Measurements from ENCODE around the gene RBM26. TPM values are rescaled to one million over a fixed set of nuclear protein-coding genes. Genes with fewer than 3 reads are reported as not detected.
A peak's percentile ranks its signal among the peaks of the same experiment; 100 is the strongest.

Gene RBM26
- total and polyA plus RNA-seq, 9 donors, result 32.4 to 60.3 (median 48.2) TPM

DNA sequence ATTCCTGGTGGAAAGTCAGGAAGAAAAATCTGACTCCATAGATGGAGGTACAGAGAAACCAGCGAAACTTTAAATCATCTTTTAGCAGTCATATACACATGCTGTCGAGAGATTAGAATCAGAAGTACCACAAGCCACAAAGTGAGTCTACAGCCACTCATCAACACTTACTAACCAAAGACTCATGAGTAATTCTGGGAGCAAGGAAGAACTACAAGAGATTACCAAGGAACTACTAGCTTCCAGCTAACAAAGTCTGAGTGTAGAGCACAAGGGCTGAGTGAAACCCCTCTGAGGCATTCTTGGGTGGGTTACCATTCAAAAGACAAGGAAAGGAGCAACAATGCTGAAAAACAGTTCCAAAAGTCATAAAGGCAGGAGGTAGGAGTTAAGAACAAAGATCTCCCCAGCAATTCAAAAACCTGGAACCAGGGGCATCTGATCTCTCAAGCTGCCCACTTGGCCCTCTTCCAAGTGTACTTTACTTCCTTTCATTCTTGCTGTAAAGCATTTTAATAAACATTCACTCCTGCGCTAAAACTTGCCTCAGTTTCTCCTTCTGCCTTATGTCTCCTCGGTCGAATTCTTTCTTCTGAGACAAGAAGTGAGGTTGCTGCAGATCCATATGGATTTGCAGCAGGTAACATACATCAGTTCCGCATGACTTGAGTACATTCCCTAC is 13.0 kb downstream of the RBM26 start:
- Histone ChIP-seq H3K27ac (ENCODE audit: low read length) (no peak overlapping the region), H3K4me3 (ENCODE audit: low read length) (no peak overlapping the region), H3K9me3 (replicated peaks; ENCODE audit: control insufficient read depth, low read depth, low read length) (peaks cover 13% of the 10 kb centered on the region), H3K4me1 (ENCODE audit: control insufficient read depth, insufficient read depth, low read length) (no peaks in the 10 kb centered on the region), H3K36me3 (ENCODE audit: control insufficient read depth, insufficient read depth, low read length) (peaks cover 9% of the 10 kb centered on the region), H3K27me3 (ENCODE audit: control insufficient read depth, insufficient read depth, low read length) (no peaks in the 10 kb centered on the region)
- DNase-seq, result no peak
- 100% methylated on average over 1 of the region's 6 CpGs for WGBS (ENCODE audit: insufficient coverage)

DNA sequence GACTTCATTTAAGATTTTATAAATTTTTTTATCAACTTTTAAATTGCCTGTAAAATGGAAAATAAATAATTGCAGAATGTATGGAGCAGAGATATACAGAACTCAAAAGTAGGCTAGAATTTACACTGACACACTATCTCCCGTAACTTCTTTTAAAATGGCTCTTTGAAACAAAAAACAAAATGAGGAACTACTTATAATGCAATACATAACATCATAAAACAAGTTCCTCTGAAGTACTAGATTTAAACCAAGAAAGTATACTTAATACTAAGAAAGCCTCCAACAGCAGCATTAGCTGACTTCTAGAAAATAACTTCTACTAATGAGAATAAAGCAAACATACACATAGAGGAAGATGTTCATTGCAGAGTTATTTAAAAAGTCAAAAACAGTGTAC is 17.0 kb downstream of the RBM26 start:
- H3K4me1 ChIP-seq (ENCODE audit: control insufficient read depth, insufficient read depth, low read length), result no peaks in the 10 kb centered on the region
- H3K27me3 ChIP-seq (ENCODE audit: control insufficient read depth, insufficient read depth, low read length), result no peaks in the 10 kb centered on the region
- DNase-seq, result no peak
- WGBS (ENCODE audit: insufficient coverage), result no CpG with 5 or more reads among the region's 1 CpG
- no peaks in the 10 kb centered on the region for H3K9me3 ChIP-seq (replicated peaks; ENCODE audit: control insufficient read depth, low read depth, low read length)
- peaks cover under 1% of the 10 kb centered on the region for H3K36me3 ChIP-seq (ENCODE audit: control insufficient read depth, insufficient read depth, low read length)
- H3K4me3 ChIP-seq (ENCODE audit: low read length), result no peak overlapping the region
- no peak overlapping the region for H3K27ac ChIP-seq (ENCODE audit: low read length)

DNA sequence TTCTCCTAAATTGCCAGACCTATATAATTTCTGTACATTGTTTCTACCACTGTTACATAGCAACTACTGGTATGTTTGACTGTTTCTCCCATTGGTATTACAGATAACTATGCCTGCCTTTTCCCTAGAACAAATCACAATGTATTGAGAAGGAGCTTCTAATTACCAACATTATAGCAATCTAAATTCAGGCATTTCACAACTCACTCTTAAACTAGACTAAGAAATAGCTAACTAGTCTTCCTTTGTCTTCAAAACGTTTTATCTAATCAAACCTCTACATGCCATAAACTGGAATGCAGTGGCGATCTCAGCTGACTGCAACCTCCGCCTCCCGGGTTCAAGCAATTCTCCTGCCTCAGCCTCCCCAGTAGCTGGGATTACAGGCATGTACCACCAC is 18.2 kb downstream of the RBM26 start:
- 50% methylated on average over 1 of the region's 4 CpGs for WGBS (ENCODE audit: insufficient coverage)
- Histone ChIP-seq H3K4me1 (ENCODE audit: control insufficient read depth, insufficient read depth, low read length) (no peaks in the 10 kb centered on the region), H3K4me3 (ENCODE audit: low read length) (no peak overlapping the region), H3K36me3 (ENCODE audit: control insufficient read depth, insufficient read depth, low read length) (no peaks in the 10 kb centered on the region), H3K27ac (ENCODE audit: low read length) (no peak overlapping the region), H3K27me3 (ENCODE audit: control insufficient read depth, insufficient read depth, low read length) (no peaks in the 10 kb centered on the region), H3K9me3 (replicated peaks; ENCODE audit: control insufficient read depth, low read depth, low read length) (no peaks in the 10 kb centered on the region)
- DNase-seq, result no peak

DNA sequence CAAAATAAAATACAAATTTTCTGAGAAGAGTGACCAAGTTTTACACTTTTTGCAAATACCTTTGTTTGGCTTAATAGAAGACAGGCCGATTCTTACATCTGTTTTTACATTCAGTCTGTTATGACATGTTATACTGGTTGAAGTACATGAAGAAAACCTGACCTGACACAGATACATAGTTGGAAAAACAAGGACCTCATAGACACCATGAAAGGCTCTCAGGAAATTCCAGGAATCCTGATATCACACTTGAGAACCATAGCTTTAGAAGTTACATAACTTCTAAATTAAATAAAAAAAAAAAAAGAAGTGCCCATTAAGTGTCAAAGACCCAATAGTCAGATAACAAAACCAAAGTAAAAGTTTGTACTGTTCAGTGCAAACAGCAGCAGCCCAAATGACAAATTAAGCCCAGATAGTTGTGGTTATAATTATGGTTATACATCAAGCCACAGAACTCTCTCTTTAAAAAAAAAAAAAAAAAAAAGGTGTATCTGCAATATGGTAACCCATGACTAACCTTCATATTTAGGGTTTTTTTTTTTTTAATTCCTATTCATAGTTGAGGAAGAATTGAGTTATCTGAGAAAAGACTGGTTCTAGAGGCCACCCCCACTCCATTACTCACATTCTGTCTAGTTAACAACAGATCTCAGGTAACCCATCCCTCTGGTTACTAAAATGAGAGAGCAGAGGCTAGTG is 19.8 kb downstream of the RBM26 start:
- Histone ChIP-seq H3K27ac (ENCODE audit: low read length) (no peak overlapping the region), H3K9me3 (replicated peaks; ENCODE audit: control insufficient read depth, low read depth, low read length) (no peaks in the 10 kb centered on the region), H3K36me3 (ENCODE audit: control insufficient read depth, insufficient read depth, low read length) (no peaks in the 10 kb centered on the region), H3K4me1 (ENCODE audit: control insufficient read depth, insufficient read depth, low read length) (no peaks in the 10 kb centered on the region), H3K4me3 (ENCODE audit: low read length) (no peak overlapping the region), H3K27me3 (ENCODE audit: control insufficient read depth, insufficient read depth, low read length) (no peaks in the 10 kb centered on the region)
- WGBS (ENCODE audit: insufficient coverage), result no CpG with 5 or more reads among the region's 1 CpG
- DNase-seq, result no peak

DNA sequence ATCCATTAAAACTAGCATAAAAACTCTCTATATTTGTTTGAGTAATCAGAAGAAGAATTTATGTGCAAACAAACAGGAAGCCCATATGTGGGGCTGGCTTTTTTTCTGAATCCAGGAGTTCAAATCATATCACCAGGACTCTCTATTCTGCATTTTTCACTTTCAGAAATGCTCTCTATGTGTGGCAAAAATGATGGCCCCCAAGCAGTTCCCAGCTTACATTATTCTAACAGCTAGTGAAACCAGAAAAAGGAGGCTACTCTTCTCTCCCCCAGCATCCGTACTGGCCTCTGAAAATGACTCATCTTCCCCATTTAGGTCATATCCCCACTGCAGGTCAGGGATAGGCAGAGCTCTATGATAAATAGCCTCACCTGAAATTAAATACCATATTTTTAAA is 20.4 kb downstream of the RBM26 start:
- H3K9me3 ChIP-seq (replicated peaks; ENCODE audit: control insufficient read depth, low read depth, low read length), result no peaks in the 10 kb centered on the region
- H3K4me3 ChIP-seq (ENCODE audit: low read length), result no peak overlapping the region
- no CpG with 5 or more reads among the region's 1 CpG for WGBS (ENCODE audit: insufficient coverage)
- no peak for DNase-seq
- no peaks in the 10 kb centered on the region for H3K4me1 ChIP-seq (ENCODE audit: control insufficient read depth, insufficient read depth, low read length)
- no peak overlapping the region for H3K27ac ChIP-seq (ENCODE audit: low read length)
- no peaks in the 10 kb centered on the region for H3K27me3 ChIP-seq (ENCODE audit: control insufficient read depth, insufficient read depth, low read length)
- H3K36me3 ChIP-seq (ENCODE audit: control insufficient read depth, insufficient read depth, low read length), result no peaks in the 10 kb centered on the region

DNA sequence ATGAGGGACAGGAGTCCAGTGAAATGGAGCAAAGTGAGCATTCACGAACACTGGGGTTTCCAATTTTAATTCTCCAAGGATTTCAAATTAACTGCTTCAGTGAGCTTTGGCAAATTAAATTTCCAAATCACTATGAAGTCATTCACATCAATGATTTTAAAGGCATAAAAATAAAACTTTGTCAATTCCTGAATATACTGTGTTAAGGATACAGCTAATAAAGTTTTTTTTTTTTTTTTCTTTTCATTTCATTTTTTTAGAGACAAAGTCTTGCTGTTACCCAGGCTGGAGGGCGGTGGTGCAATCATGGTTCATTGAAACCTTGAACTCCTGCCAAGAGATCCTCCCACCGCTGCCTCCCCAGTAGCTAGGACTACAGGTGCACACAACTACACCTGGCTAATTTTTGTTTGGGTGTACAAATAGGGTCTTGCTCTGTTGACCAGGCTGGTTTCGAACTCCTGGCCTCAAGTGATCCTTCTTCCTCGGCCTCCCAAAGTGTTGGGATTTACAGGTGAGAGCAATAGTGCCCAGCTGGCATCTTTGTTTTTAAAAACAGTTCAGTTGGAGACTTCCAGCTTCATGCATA is 21.9 kb downstream of the RBM26 start:
- WGBS (ENCODE audit: insufficient coverage), result no CpG with 5 or more reads among the region's 5 CpGs
- Histone ChIP-seq H3K9me3 (replicated peaks; ENCODE audit: control insufficient read depth, low read depth, low read length) (no peaks in the 10 kb centered on the region), H3K36me3 (ENCODE audit: control insufficient read depth, insufficient read depth, low read length) (no peaks in the 10 kb centered on the region), H3K27ac (ENCODE audit: low read length) (no peak overlapping the region), H3K4me1 (ENCODE audit: control insufficient read depth, insufficient read depth, low read length) (no peaks in the 10 kb centered on the region), H3K27me3 (ENCODE audit: control insufficient read depth, insufficient read depth, low read length) (no peaks in the 10 kb centered on the region), H3K4me3 (ENCODE audit: low read length) (no peak overlapping the region)
- DNase-seq, result no peak

DNA sequence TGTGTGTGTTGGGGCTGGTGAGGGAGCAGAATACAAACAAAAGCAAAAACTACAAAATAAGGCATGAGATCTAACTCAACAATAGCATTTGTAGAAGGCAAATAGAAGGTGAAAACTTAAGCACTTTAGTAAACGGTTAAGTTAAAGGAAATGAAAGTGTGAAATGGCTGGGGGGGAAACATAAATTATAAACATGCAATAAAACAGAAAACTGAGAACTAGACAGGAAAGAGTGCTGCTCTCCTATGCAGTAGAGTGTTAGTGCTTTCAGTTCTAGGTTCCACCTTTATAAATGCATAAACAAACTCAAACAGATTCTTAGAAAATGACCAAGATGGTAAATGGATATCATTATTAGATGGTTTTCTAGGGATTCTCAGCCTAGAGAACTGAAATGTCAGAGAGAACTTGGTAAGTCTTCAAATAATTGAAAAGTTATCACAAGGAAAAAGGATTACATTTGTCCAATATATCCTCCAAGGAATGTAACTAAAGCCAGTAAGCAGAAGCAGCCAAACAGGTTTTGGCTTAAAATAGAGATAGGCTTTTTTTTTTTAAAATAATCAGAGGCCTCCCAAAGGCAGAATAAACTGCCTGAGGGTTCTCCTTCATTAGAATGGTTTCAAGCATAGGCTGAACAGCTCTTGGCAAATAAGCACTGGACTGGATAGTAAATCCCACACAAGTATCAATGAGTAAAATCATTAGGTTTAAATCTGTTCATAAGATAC is 23.3 kb downstream of the RBM26 start:
- Histone ChIP-seq H3K27me3 (ENCODE audit: control insufficient read depth, insufficient read depth, low read length) (no peaks in the 10 kb centered on the region), H3K27ac (ENCODE audit: low read length) (no peak overlapping the region), H3K9me3 (replicated peaks; ENCODE audit: control insufficient read depth, low read depth, low read length) (no peaks in the 10 kb centered on the region), H3K4me3 (ENCODE audit: low read length) (no peak overlapping the region), H3K4me1 (ENCODE audit: control insufficient read depth, insufficient read depth, low read length) (no peaks in the 10 kb centered on the region), H3K36me3 (ENCODE audit: control insufficient read depth, insufficient read depth, low read length) (peaks cover 3% of the 10 kb centered on the region)
- peak; percentile 71 for DNase-seq
- no CpG with 5 or more reads among the region's 1 CpG for WGBS (ENCODE audit: insufficient coverage)

DNA sequence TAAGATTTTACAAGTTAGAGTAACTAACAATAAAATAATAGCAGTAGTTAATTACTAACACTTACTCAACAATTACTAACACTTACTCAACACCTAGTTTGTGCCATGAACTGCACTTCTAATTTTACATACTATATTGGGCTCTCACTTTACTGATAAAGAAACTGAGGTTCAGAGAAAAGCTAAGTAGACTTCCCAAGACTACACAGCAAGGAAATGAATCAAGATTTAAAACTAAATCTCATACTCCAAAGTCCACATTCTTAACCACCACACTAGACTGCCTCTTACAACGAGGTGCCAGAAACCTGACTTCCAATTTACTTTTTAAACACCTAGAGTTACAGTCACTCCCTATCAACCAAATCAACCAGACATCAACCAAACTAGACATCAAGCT is 25.1 kb downstream of the RBM26 start:
- no peaks in the 10 kb centered on the region for H3K4me1 ChIP-seq (ENCODE audit: control insufficient read depth, insufficient read depth, low read length)
- H3K36me3 ChIP-seq (ENCODE audit: control insufficient read depth, insufficient read depth, low read length), result peaks cover 15% of the 10 kb centered on the region
- H3K27me3 ChIP-seq (ENCODE audit: control insufficient read depth, insufficient read depth, low read length), result no peaks in the 10 kb centered on the region
- no peak for DNase-seq
- no peaks in the 10 kb centered on the region for H3K9me3 ChIP-seq (replicated peaks; ENCODE audit: control insufficient read depth, low read depth, low read length)
- no peak overlapping the region for H3K27ac ChIP-seq (ENCODE audit: low read length)
- WGBS (ENCODE audit: insufficient coverage), result 100% methylated on average over 1 of the region's 1 CpG
- no peak overlapping the region for H3K4me3 ChIP-seq (ENCODE audit: low read length)

DNA sequence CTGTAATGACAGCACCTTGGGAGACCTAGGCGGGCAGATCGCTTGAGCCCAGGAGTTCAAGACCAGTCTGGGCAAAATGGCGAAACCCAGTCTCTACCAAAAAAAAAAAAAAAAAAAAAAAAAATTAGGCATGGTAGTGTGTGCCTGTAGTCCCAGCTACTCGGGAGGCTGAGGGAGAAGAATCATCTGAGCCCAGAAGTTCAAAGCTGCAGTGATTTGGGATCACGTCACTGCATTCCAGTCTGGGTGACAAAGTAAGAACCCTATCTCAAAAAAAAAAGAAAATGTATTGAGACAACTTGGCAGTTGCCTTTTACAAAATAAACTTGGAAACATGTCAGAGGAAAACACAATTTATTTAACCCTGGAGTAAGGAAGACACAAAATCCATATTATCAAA is 26.8 kb downstream of the RBM26 start:
- H3K9me3 ChIP-seq (replicated peaks; ENCODE audit: control insufficient read depth, low read depth, low read length), result no peaks in the 10 kb centered on the region

DNA sequence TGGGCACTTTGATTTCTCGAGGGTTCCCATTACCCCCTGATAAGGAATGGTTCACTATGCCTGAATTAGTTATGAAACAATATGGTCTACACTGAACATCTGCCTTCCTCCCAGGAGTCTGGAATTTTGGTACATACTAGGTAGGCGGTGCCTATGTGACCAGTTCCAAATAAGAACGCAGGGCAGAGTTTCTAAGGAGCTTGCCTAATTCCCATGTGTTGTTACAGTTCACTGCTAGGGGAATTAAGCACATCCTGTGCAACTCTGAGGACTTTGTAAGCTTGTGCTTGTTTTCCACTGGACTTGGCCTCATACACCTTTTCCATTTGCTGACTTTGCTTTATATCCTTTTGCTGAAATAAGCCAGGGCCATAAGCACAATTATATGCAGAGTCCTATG is 29.2 kb downstream of the RBM26 start:
- peaks cover 25% of the 10 kb centered on the region for H3K36me3 ChIP-seq (ENCODE audit: control insufficient read depth, insufficient read depth, low read length)
- H3K4me1 ChIP-seq (ENCODE audit: control insufficient read depth, insufficient read depth, low read length), result no peaks in the 10 kb centered on the region
- no peak for DNase-seq
- WGBS (ENCODE audit: insufficient coverage), result 80% methylated on average over 1 of the region's 3 CpGs
- H3K4me3 ChIP-seq (ENCODE audit: low read length), result no peak overlapping the region
- H3K9me3 ChIP-seq (replicated peaks; ENCODE audit: control insufficient read depth, low read depth, low read length), result no peaks in the 10 kb centered on the region
- no peak overlapping the region for H3K27ac ChIP-seq (ENCODE audit: low read length)
- no peaks in the 10 kb centered on the region for H3K27me3 ChIP-seq (ENCODE audit: control insufficient read depth, insufficient read depth, low read length)

More for the DNA sequence above, 26.8 kb downstream of the RBM26 start:
- no peak overlapping the region for H3K4me3 ChIP-seq (ENCODE audit: low read length)
- DNase-seq, result no peak
- no peak overlapping the region for H3K27ac ChIP-seq (ENCODE audit: low read length)
- peaks cover 19% of the 10 kb centered on the region for H3K36me3 ChIP-seq (ENCODE audit: control insufficient read depth, insufficient read depth, low read length)
- H3K27me3 ChIP-seq (ENCODE audit: control insufficient read depth, insufficient read depth, low read length), result no peaks in the 10 kb centered on the region
- no peaks in the 10 kb centered on the region for H3K4me1 ChIP-seq (ENCODE audit: control insufficient read depth, insufficient read depth, low read length)
- WGBS (ENCODE audit: insufficient coverage), result no CpG with 5 or more reads among the region's 5 CpGs
